GM19452 (cell line): Measurements from ENCODE around the gene ATP4A.
"Not testable (repeated sequence)": the region's sequence is repeated elsewhere in the genome, so short reads cannot be mapped to it uniquely, and the experiment has no call there.

ENCODE experiments used
- ATAC-seq: cut with Tn5 transposase; IDR thresholded peaks from one replicate; pipeline ENCODE4 v1.9.1; 2021; ENCODE audit not compliant: unreplicated experiment

ATP4A gene

DNA sequence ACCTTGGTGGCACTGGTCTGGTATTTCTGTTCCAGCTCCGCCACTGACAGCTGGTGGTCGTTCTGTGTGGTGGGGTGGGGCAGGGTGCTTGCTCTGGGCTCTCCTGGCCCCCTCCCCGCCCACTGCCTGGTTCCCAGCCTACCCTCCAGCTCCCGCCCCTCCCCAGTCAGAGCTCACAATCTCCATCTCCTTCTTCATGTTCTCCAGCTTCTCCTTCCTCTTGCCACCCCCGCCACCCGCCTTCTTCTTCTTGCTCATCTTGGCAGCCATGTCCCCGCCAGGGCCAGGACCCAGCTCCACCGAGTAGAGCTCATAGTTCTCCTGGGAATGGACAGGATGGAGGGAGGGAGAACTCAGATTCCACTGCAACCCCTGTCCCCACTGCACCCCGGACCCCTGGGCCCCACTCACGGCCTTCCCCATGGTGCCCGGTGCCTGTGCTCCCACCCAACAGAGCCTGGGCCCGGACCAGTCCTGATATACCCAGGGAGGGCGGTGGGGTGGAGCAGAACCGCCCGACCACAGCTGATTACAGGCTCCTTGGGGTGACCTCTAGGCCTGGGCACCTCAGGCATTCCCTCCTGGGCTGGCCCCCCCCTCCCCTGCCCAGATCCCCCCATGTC is at the start of gene ATP4A:
TSS of gene ATP4A (minus strand) at position 452 of the 623 bp plus-strand sequence. CDS start at position 423, 29 bp downstream.
- no peak for ATAC-seq

GRCh38 chr19:35612559-35613321 is 49.3 kb upstream of the ATP4A start, which contains the start of gene HAUS5:
Gene HAUS5, plus strand, starts transcription at chr19:35612735. Its CDS starts 60 bp downstream, at chr19:35612795.
- peak; percentile 88 for ATAC-seq

- ATAC-seq, result no peak
Measured at GRCh38 chr19:35612224-35612558, 48.7 kb upstream of the ATP4A start.

- no peak for ATAC-seq
Measured at GRCh38 chr19:35609851-35610353, 46.4 kb upstream of the ATP4A start.

GRCh38 chr19:35608251-35608650 is 44.8 kb upstream of the ATP4A start:
- no peak for ATAC-seq

DNA sequence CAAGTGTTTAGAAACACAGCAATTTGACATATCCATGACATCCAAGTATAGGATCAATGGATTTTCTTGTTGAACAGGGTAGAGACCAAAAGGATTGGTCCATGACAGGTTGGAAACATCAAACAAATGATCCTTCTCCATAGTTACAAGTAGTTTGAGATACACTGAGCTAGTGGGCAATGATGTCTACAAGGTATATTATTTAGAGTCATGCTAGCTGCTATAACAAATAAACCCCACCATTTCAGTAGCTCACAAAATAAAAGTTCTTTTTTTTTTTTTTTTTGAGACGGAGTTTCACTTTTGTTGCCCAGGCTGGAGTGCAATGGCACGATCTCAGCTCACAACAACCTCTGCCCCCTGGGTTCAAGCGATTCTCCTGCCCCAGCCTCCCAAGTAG is 44.2 kb upstream of the ATP4A start:
- no peak for ATAC-seq

DNA sequence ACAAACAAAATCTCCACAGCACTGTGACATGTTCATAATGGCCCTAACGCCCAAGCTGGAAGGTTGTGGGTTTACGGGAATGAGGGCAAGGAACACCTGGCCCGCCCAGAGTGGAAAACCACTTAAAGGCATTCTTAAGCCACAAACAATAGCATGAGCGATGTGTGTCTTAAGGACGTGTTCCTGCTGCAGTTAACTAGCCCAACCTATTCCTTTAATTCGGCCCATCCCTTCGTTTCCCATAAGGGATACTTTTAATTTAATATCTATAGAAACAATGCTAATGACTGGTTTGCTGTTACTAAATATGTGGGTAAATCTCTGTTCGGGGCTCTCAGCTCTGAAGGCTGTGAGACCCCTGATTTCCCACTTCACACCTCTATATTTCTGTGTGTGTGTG is 43.7 kb upstream of the ATP4A start:
- not testable (repeated sequence) for ATAC-seq

DNA sequence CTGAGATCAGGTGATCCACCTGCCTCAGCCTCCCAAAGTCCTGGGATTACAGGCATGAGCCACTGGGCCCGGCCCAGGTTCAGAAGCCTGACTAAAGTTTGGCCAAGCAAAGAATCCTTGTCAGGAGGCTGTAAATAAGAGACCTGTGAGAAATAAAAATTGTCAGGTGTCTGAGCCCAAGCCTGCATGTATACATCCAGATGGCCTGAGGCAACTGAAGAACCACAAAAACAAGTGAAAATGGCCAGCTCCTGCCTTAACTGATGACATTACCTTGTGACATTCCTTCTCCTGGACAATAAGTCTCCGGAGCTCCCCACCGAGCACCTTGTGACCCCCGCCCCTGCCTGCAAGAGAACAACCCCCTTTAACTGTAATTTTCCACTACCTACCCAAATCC is 41.0 kb upstream of the ATP4A start:
- not testable (repeated sequence) for ATAC-seq

DNA sequence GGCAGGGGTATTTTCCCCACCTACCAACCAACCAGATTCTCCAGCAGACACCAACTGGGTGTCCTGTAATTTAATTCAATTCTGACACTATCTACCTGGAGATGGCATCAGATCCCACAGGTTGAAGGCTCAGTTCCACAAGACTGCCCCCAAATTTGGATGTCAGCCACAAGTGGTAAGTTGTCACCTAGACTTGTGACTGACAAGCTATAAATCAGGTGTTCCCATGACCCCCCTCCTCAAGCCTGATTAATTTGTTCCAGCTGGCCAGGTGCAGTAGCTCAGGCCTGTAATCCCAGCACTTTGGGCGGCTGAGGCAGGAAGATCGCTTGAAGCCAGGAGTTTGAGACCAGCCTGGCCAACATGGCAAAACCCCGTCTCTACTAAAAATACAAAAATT is 38.5 kb upstream of the ATP4A start:
- ATAC-seq, result no peak

DNA sequence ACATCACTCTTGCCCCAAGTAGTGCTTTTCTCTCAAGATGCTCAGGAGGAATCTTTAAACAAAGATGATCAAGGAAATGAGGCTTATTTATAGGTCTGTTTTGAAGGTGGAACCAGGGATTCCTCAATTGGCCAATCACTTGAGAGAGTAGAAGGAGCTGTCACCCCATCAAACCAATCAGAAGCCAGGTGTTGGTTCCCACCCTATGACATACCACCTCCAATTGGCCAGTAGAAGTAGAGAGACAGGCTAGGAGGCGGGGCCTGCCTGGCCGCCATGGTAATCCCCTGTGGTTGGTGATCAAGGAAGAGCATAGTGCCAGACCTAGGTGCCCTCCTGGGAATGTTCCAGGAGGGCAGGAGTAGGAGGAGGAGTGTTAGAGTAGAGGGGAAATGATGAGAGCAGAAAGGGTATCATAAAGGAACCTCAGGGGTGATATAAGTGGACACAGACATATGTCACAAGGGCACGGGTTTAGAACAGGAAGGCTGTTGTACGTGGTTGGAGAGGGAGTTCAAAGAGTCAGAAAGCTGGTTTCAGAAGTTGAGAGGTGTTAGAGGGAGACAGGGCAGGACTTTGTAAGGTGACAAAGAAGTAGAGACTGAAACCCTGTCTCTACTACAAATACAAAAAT is 33.0 kb upstream of the ATP4A start:
- peak; percentile 78 for ATAC-seq

- ATAC-seq, result no peak
Measured at GRCh38 chr19:35595928-35596327, 32.5 kb upstream of the ATP4A start.

DNA sequence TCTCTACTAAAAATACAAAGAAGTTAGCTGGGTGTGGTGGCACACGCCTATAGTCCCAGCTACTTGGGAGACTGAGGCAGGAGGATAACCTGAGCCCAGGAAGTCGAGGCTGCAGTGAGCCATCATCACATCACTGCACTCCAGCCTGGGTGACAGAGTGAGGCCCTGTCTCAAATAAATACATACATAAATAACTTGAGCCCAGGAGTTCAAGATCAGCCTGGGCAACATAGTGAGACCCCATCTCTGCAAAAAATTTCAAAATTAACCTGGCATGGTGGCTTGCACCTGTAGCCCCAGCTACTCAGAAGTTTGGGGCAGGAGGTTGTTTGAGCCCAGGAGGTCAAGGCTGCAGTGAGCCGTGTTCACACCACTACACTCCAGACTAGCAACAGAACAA is 31.6 kb upstream of the ATP4A start:
- ATAC-seq, result not testable (repeated sequence)

GRCh38 chr19:35592226-35592625 is 28.8 kb upstream of the ATP4A start:
- no peak for ATAC-seq

GRCh38 chr19:35590875-35591274 is 27.4 kb upstream of the ATP4A start:
- no peak for ATAC-seq

GRCh38 chr19:35587321-35587720 is 23.9 kb upstream of the ATP4A start:
- no peak for ATAC-seq

DNA sequence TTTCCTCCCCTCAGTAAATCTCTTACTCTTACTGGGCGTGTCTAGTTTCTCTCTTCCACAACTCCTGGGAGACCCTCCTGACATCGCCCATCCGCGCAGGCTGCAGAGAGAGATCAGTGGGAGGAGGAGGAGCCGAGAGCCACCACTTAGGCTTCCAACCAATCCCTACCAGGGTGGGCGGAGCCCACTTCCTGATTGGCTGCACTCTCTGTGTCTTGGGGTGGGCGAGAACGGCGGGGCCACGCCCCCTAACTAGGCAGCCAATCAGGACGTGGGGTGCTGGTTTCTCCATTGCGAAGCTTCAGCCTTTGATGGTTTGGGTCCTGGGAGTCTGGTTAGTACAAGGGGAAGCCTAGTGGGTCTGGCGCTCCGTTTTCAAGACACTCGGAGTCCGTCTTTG is 22.4 kb upstream of the ATP4A start, which contains the start of gene PMIS2:
TSS of gene PMIS2 (plus strand) at position 326 of the 400 bp plus-strand sequence. CDS start 87 bp downstream, outside the sequence.
- ATAC-seq, result no peak

DNA sequence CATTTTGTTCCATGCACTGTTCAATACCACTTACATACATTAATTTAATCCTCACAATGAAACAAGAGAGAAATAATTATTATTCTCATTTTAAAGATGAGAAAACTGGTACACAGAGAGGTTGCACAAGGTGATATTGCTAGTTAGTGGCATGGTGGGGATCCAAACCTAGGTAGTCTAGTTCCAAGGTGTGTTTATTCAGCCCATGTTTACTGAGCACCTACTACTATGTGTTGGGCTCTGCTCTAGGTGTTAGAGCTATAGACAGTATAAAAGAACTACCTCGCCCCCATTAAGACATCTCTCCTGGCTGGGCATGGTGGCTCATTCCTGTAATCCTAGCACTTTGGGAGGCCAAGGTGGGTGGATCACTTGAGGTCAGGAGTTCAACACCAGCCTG is 19.3 kb upstream of the ATP4A start:
- ATAC-seq, result no peak

GRCh38 chr19:35578707-35579106 is 15.2 kb upstream of the ATP4A start:
- ATAC-seq, result no peak

GRCh38 chr19:35577918-35578317 is 14.5 kb upstream of the ATP4A start:
- ATAC-seq, result no peak

- ATAC-seq, result no peak
Measured at GRCh38 chr19:35571406-35571965, 8.0 kb upstream of the ATP4A start.

DNA sequence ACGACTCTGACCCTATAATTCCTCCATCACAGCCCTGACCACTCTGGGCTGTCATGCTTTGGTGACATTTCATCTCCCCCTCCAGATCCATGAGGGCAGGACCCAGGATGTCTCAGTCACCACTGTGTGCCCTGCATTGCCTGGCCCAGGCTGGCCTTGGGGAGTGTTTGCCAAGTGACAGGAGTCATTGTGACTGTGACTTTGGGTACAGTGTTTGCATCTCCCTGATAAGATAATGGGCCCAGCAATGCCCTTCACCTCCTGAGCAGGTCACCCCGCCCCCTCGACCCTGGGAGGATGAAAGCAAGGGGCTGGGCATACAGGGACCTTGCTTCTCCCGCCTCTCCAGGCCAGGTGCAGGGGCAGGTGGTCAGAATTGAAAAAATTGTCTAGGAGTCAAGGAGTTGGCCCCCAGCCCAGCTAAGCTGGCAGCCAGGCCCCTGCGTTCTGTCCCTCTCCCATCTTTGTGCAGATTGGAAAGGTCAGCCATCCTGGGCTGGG is 5.9 kb upstream of the ATP4A start:
- no peak for ATAC-seq
